Mammary epithelial cell (primary cell): ENCODE data around the gene DNAH9.
"Not testable (repeated sequence)": the region's sequence is repeated elsewhere in the genome, so short reads cannot be mapped to it uniquely, and the experiment has no call there.

Source experiments
- CTCF ChIP-seq, 2 donors: IDR thresholded peaks in 1 of 2; conservative IDR thresholded peaks in 1 of 2; 2 replicates each; pipeline ENCODE4 v1.5.1; 2011 to 2012; ENCODE audit warnings: inconsistent platforms in 2 of 2, low read length in 2 of 2, mild to moderate bottlenecking in 2 of 2, control low read depth in 1 of 2, low read depth in 1 of 2; ENCODE audit not compliant: insufficient read depth in 1 of 2; ENCODE audit errors: extremely low read depth in 1 of 2
- EZH2 ChIP-seq: IDR thresholded peaks from 2 replicates; pipeline ENCODE4 v1.6.1; 2012; ENCODE audit warnings: low read length, inconsistent platforms, borderline replicate concordance

GRCh38 chr17:11972741-11973140 lies 374.5 kb downstream of the DNAH9 start:
- not testable (repeated sequence) for TF ChIP-seq EZH2; CTCF (conservative IDR thresholded peaks at IDR 0.05 in 1 of 2, IDR thresholded peaks at IDR 0.05 in 1 of 2; ENCODE audit: extremely low read depth in 1 of 2, insufficient read depth in 1 of 2, low read depth in 1 of 2, low read length in 2 of 2)
